ENCODE results near the gene HLA-A.

DNA sequence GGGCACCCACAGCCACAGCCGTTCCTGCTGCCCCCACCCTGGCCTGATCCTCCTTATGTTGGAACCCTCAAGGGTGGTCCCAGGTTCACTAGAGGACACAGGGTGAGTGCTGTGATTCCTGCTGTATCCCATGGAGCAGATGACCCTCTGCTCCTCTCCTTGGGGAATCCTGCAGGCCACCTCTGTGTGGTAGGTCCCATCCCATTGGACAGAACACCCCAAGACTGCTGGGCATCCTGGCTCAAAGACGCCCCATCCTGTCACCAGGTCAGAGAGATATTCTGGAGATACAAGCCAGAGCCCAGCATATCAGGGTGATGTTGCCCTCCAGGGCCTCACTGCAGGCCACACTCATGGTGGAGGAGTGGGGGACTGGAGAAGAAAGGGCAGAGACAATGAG, 28.4 kb downstream of the HLA-A start:
- TF ChIP-seq POLR2AphosphoS5 (IDR thresholded peaks at IDR 0.05) (no peak), EP300 (IDR thresholded peaks at IDR 0.05) (no peak), POLR2A (IDR thresholded peaks at IDR 0.05) (no peak)
- TF ChIP-seq, protein P1, sequence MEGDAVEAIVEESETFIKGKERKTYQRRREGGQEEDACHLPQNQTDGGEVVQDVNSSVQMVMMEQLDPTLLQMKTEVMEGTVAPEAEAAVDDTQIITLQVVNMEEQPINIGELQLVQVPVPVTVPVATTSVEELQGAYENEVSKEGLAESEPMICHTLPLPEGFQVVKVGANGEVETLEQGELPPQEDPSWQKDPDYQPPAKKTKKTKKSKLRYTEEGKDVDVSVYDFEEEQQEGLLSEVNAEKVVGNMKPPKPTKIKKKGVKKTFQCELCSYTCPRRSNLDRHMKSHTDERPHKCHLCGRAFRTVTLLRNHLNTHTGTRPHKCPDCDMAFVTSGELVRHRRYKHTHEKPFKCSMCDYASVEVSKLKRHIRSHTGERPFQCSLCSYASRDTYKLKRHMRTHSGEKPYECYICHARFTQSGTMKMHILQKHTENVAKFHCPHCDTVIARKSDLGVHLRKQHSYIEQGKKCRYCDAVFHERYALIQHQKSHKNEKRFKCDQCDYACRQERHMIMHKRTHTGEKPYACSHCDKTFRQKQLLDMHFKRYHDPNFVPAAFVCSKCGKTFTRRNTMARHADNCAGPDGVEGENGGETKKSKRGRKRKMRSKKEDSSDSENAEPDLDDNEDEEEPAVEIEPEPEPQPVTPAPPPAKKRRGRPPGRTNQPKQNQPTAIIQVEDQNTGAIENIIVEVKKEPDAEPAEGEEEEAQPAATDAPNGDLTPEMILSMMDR (IDR thresholded peaks at IDR 0.05), result no peak

Data from sigmoid colon (tissue), 4 donors.